Activated CD4-positive, CD25-positive, alpha-beta regulatory T cell treated with anti-CD3 and anti-CD28 coated beads, Interleukin-2, amount 50 U/mL, for 24 hours (primary cell): ENCODE measurements around the gene IFITM10.

Experiments
- ATAC-seq, 2 donors: fragments of 150-1000 bp; cut with Tn5 transposase; one replicate each; pipeline ENCODE4 v1.10.0; 2021; ENCODE audit warnings: mild to moderate bottlenecking in 1 of 2, moderate library complexity in 1 of 2

Gene IFITM10

DNA sequence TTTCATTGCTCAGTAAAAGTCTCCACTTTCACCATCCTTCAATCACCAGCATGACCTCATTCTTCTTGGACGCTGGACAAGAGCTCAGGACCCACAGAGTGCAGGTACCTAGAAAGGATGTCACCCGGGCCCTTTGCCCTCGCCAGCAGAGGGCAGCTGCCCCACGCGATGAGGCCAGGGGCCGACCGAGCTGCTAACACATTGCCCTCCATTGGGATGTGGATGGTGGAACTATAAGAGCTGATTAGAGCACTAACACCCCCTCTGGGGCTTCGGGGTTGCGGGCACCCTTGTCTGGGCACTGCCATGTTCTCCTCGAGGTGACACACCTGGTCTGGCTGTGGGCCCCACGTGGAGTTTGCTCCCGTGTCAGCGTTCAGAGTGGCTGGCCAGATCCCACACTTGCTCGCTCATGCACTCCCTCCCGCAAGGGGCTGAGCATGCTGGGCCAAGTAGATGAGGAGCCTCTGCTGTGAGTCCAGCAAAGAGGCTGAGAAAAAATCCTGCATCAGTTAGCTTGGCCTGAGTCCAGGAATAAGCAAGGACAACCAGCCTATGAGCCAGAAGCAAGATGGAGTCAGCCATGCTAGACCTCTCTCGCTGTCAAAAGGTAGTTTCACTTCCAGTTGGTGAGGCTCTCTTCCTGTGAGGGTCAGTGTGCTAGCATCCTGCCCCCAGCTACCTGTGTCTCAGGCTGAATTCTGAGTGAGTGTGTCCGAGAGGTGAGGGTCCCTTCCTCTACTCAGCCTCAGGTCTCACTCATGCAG lies 43.6 kb downstream of the IFITM10 start:
- ATAC-seq = peak in 1 of 2 donors; percentile 30

- no peak for ATAC-seq
These were observed 45.0 kb downstream of the IFITM10 start for GRCh38 chr11:1705126-1706052.

DNA sequence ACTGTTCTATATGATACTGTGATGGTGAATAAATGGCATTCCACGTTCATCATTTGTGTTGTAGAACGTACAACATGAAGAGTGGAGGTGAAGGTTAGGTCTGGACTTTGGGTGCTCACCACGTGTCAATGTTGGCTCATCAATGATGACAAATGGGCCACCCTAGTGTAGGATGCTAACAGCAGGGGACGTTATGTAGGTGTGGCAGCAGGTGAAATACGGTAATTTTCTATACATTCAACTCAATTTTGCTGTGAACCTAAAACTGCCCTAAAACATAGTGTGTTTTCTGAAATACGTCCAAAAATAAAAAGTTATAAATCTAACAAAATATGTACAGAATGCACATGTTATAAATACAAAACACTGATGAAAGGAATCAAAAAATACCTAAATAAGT lies 47.2 kb downstream of the IFITM10 start:
- no peak for ATAC-seq

GRCh38 chr11:1702506-1702905 lies 47.9 kb downstream of the IFITM10 start:
- ATAC-seq = no peak

GRCh38 chr11:1701091-1701807 lies 49.1 kb downstream of the IFITM10 start:
- no peak for ATAC-seq

DNA sequence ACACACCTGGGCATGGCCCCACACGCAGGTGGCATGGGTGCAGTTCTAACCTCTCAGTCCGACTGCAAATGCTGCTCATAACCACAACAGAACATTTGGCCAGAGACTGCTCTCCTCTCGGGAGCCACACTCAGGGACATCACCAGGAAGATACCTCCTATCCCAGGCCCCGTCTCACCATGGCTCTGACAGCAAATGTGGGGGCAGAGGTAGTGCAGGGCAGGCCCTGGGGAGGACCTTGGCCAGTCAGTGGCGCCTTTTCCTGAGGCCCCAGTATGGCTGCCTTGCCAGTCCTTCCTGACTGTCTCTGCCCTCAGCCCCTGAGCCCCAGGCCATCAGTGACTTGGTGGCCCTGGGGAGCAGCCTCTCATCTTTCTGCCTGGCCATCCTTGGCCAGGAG lies 50.6 kb downstream of the IFITM10 start:
- ATAC-seq = no peak

DNA sequence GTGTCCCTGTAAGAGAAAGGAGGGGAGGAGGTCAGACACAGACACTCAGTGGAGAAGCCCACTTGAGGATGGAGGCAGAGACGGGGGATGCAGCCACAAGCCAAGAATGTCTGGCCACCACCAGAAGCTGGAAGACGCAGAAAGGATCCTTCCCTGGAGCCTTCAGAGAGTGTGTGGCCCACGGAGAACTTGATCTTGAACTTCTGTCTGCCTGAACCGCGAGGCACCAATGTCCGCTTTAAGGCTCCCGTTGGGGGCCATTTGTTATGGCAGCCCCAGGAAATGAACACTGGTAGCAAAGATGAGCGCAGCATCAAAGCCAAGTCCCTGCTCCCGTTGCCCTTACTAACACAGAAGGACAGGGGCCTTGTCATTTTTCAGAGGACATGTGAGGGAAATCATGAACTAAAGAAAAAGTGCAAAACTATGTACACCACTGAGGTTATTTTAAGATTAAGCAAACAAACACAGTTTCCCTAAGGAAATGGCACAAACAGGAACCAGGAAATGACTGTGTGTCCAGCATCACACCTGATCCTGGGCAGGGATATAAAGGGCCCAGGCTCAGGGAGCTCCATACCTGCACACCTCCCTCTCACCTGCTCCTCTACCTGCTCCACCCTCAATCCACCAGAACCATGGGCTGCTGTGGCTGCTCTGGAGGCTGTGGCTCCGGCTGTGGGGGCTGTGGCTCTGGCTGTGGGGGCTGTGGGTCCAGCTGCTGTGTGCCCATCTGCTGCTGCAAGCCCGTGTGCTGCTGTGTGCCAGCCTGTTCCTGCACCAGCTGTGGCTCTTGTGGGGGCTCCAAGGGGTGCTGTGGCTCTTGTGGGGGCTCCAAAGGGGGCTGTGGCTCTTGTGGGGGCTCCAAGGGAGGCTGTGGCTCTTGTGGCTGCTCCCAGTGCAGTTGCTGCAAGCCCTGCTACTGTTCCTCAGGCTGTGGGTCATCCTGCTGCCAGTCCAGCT lies 53.5 kb downstream of the IFITM10 start, which contains the start of gene KRTAP5-6:
Gene KRTAP5-6, plus strand, starts transcription at position 588 of the 963 bp plus-strand sequence. Its CDS starts 51 bp downstream, at position 639.
- no peak for ATAC-seq

DNA sequence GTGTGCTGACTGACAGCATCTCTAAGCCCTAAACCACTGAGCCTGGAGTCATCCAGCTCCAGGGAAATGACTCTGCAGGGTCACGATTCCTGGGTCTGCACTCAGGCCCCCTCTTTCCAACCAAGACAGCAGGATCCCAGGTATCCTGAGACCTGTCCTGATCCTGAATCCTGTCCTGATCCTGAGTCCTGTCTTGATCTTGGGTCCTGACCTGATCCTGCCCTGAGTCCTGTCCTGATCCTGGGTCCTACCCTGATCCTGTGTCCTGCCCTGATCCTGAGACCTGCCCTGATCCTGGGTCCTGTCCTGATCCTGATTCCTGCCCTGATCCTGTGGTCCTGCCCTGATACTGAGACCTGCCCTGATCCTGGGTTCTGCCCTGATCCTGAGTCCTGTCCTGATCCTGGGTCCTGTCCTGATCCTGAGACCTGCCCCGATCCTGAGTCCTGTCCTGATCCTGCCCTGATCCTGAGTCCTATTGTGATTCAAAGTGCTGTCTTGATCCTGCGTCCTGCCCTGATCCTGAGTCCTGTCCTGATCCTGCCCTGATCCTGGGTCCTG lies 54.8 kb downstream of the IFITM10 start:
- no peak for ATAC-seq

GRCh38 chr11:1694846-1695547 lies 55.4 kb downstream of the IFITM10 start:
- ATAC-seq = no peak

GRCh38 chr11:1694064-1694845 lies 56.1 kb downstream of the IFITM10 start:
- ATAC-seq = peak; percentile 78 to 86

- peak; percentile 51 to 53 for ATAC-seq
These were observed 56.9 kb downstream of the IFITM10 start for GRCh38 chr11:1693327-1694063.

DNA sequence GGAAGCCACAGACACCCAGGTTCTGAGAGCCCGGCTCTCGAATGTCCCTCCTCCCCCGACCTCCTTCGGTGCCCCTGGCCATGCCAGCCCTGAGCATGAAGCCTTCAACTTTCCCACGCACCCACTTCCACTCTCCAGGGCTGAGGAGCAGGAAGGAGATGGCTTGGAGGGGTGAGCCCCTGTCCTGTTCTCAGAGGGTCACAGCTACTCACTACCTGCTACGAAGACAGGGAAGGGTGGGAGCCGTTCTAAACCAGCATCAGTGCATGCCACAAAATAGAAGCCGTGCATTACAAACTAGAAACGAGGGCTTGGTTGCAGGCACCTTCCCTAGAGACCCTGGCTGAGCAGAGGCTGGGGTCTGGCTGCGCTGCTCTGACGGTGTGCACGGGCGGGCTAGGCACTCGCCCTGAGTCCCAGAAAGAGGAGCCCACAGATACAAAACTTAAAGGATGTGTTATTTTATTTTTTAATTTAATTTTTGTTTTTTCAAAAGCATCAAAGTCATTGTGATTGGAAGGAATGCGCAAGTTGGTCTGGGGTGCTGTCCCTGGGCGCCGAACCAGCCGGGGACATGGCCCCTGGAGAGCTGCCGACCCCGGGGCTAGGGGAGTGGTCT lies 57.6 kb downstream of the IFITM10 start:
- ATAC-seq = no peak

GRCh38 chr11:1691878-1692707 lies 58.3 kb downstream of the IFITM10 start:
- ATAC-seq = no peak

- ATAC-seq = no peak
These were observed 59.1 kb downstream of the IFITM10 start for GRCh38 chr11:1691026-1691877.

DNA sequence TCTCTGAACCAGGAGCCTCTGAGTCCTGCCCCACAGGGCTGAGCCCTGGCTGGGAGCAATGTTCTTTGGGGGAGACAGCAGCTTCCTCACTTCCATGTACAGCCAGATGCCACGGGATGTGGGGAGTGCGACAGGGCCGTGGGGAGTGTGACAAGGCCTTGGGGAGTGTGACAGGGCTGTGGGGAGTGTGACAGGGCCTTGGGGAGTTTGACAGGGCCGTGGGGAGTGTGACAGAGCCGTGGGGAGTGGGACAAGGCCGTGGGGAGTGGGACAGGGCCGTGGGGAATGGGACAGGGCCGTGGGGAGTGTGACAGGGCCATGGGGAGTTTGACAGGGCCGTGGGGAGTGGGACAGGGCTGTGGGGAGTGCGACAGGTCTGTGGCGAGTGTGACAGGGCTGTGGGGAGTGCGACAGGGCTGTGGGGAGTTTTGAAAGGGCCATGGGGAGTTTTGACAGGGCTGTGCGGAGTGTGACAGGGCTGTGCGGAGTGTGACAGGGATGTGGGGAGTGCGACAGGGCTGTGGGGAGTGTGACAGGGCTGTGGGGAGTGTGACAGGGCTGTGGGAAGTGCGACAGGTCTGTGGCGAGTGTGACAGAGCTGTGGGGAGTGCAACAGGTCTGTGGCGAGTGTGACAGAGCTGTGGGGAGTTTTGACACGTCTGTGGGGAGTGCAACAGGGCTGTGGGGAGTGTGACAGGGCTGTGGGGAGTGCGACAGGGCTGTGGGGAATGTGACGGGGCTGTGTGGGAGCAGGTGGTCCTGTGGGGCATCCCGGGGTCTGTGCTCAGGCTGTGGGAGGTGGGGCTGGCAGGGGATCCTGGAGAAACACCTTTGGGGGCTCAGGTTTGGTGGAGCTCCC lies 60.0 kb downstream of the IFITM10 start:
- ATAC-seq = no peak
